Esophagus squamous epithelium (tissue), 4 donors: ENCODE data around the gene THSD7B.

Source experiments
- CTCF ChIP-seq, 6 experiments: fragments of 450-650 bp in 4 of 6; fragments of 200-600 bp in 2 of 6; sonication (generic) in 2 of 6; IDR thresholded peaks; one replicate each; pipeline ENCODE4 v1.5.1; 2016 to 2019; ENCODE audit warnings: antibody characterized with exemption in 6 of 6, mild to moderate bottlenecking in 4 of 6, moderate library complexity in 4 of 6
- POLR2A ChIP-seq, 4 donors: fragments of 450-650 bp; IDR thresholded peaks; one replicate each; pipeline ENCODE4 v1.6.1; 2017; ENCODE audit warnings: antibody characterized with exemption in 4 of 4, mild to moderate bottlenecking in 4 of 4, moderate library complexity in 3 of 4

DNA sequence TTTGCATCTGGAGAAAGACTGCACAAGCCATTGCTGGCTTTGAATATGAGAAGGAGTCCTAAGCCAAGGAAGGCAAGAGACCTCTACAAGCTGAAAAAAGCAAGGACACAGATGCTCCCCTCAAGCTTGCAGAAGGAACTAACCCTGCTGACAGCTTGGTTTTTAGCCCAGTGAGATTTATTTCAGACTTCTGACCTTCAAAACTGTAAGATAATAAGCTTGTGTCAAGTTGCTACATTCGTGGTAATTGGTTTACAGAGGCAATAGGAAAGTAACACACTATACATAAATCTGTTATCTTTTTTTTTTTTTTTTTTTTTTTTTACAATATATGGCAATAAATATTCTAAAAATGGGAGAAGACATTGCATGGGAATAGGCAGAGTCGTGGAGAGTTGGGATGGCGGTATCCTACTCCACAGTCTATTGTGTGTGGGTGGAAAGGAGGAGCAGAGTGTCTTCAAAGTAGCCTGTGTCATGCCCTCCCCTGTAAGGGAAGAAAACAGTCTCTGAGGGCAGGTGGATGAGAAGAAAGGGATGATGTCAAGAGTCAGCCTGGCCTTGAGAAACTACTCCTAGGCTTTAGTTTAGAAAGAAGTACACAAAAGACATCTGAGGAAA is 196.9 kb downstream of the THSD7B start:
- TF ChIP-seq CTCF (IDR thresholded peaks at IDR 0.05): no peak
- no peak for TF ChIP-seq POLR2A (IDR thresholded peaks at IDR 0.05)
